ENCODE results near the gene SH2D3C.

Gene SH2D3C

DNA sequence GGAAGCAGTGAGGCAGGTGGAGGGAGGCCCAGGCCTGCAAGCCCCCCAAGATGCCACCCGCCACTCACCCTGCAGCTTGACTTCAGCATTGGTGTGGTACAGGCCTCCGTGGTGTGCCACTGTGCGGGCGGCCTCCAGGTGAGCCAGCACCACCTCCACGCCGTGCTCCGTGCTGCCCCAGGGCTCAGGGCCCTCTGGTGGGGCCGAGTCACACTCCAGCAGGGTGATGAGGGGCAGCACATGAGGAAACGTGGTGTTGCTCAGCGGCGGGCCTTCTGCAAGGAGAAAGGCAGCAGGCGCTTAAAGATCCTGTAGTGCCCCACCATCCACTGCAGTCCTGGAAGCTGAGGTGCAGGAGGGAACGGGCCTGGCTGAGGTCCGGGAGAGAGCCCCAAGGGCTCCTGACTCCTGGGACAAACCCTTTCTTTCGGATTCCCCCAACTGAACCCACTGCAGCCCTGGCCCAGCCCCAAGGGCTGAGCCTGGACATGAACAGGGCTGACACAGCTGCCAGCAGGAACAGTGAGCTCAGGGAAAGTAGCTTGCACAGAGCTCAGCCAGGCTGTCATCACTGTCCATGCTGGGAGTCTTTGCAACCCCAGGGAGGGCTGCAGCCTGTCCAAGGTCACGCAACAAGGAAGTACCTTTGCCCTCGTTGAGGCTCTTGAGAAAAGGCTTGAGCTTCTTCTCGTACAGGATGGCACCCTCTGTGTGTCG lies 38.7 kb downstream of the SH2D3C start:
- no peak for DNase-seq

DNA sequence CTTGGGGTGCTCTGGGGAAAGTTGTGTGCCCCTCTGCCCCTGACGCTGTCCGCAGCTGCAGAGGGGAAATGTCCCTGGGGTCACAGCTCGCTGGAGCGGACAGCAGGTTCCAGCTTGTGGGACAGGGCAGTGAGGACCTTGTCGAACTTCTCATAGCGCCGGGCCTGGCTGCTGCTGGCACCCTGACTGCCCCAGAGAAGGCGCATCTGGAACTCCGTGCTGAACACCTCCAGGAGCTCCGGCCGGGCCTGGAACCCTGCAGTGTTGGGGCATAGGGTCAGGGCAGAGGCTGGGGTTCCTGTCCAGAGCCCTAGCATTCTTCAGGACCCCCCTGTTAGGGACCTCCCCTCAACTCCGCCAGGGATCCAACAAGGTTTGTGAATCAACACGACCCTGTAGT lies 39.8 kb downstream of the SH2D3C start:
- DNase-seq = no peak

GRCh38 chr9:127735530-127736185 lies 42.8 kb downstream of the SH2D3C start:
- peak; percentile 13 for DNase-seq

GRCh38 chr9:127734747-127735529 lies 43.5 kb downstream of the SH2D3C start, which contains the start of gene TOR2A:
Gene TOR2A, minus strand, starts transcription at chr9:127735294. Its CDS starts 24 bp downstream, at chr9:127735270.
- peak; percentile 99 for DNase-seq

- no peak for DNase-seq
Observed at GRCh38 chr9:127734247-127734746, 44.2 kb downstream of the SH2D3C start.

GRCh38 chr9:127733614-127734013 lies 44.9 kb downstream of the SH2D3C start:
- no peak for DNase-seq

- DNase-seq = no peak
Observed at GRCh38 chr9:127732444-127732843, 46.0 kb downstream of the SH2D3C start.

DNA sequence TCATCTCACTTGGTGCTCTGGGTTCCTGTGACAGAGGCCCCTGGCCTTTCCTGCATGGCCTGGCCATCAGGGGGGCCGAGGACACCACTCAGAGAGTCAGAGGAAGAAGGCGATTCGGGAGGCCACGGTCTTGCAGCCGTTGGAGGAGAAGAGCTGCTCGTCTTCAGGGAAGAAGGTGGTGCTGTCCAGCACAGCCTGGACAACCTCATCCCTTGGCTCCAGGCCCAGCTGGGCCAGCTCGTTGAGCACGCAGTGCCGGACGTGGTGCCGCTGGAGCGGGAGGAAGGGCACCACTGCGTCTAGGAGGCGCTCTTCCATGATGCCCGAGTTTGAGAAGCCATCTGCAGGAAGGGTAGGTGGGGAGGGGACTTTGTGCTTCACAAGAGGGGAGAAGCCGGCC lies 46.5 kb downstream of the SH2D3C start:
- DNase-seq = no peak

GRCh38 chr9:127730799-127731410 lies 47.6 kb downstream of the SH2D3C start:
- no peak for DNase-seq

- DNase-seq = no peak
Observed at GRCh38 chr9:127730262-127730661, 48.2 kb downstream of the SH2D3C start.

DNA sequence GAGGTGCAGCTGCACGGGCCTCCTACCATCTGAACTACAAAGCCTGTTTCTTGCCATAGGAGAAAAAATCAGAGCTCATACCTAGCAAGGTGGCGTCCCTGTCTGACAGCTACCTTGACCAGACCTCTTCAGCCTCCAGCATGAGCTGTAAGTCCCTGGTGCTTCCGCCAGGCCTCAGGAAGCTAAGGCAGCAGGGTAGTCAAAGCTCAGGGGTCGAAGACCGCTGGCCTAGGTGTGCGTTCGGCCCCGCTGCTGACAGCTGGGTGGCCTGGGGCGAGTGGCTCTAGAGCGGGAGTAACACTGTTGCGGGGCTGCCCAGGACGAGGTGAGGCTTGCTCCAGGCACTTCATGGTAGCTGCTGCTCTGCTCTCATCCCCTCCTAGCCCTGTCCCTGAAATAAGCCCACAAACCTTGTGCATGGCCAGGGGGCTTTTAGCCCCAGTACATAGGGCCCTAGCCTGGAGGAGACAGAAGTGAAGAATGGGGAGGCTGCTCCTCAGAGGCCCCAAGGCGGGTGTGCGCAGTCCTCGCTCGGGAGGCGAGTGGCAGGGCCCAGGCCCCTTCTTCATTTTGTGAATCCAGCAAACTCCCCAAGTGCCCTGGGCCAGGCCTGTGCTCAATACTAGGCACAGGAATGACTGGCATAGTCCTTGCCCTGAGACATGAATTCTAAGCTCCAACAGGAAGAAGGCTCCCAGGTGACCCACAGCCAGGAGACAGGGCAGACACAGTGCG lies 48.8 kb downstream of the SH2D3C start:
- no peak for DNase-seq

DNA sequence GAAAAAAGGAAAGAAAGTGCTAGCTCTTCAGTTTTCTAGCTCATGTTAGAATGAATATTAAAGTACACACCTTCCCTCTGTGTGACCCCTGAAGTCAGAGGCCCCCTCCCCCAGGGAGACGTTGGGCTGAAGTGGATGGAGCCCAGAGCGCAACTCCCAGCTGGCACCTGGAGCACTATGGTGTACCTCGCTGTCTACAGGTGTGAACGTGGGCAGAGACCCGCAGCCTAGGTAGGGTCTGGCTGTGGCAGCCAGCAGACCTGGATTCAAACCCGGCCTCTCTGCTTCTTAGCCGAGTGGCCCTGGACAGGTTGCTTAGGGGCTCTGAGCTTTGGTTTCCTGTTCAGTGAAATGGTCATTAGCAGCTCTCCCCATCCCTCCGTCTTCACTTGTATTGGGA lies 49.7 kb downstream of the SH2D3C start:
- DNase-seq = no peak

DNA sequence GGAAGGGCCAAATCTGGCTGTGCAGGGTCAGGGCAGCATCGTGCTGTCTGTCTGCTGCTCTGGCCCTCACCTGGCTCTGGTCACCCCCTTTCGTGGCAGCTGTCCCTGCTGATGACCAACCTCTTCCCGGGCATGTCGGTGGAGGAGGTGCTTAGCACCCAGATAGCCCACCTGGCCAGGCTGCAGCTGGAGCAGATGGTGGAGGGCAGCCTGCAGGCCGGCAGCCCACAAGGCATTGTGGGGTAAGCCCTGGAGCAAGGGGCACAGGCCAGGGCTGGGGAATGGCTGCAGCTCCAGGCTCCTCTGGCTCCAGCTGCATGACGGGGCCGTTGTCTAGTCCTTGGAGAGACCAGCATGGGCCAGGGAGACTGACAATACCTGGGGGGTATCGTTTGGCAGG lies 51.6 kb downstream of the SH2D3C start:
- DNase-seq = no peak

DNA sequence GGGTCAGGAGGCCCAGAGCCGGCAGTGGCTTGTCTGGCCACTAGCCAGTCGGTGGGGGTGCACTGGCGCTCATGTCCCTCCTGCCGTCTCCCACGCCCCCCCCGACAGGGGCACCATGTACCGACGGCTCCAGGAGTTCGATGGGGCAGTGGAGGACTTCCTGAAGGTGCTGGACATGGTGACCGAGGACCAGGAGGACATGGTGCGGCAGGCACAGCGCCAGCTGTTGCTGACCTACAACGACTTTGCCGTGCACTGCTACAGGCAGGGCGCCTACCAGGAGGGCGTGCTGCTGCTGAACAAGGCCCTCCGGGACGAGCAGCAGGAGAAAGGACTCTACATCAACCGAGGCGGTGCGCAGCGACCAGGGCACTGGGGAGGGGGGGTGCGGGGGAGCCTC lies 54.5 kb downstream of the SH2D3C start:
- no peak for DNase-seq

DNA sequence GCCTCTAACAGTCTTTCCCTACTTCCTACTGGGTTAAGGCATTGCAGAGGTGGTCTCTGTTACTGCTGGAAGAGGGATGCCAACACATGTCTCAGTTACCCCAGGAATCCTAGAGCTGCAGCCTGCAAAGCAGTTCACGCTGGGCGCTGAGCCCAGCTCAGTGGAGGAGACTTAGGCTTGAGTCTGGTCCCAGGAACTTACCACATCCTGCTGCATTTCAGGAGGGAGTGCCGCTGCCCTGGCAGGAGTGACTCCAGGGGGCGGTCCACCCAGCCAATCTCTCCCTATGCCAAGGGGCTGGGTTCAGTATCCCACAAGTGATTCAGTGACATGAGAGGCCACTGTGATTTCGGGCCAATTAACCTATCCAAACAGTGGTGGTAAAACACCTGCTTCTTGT lies 55.0 kb downstream of the SH2D3C start:
- no peak for DNase-seq

- no peak for DNase-seq
Observed at GRCh38 chr9:127723013-127723412, 55.5 kb downstream of the SH2D3C start.

GRCh38 chr9:127722055-127722745 lies 56.3 kb downstream of the SH2D3C start:
- DNase-seq = no peak

- peak; percentile 29 for DNase-seq
Observed at GRCh38 chr9:127721391-127721821, 57.1 kb downstream of the SH2D3C start.

- no peak for DNase-seq
Observed at GRCh38 chr9:127720865-127721227, 57.6 kb downstream of the SH2D3C start.

- DNase-seq = peak; percentile 44
Observed at GRCh38 chr9:127720031-127720864, 58.2 kb downstream of the SH2D3C start.

- DNase-seq = no peak
Observed at GRCh38 chr9:127717766-127718165, 60.7 kb downstream of the SH2D3C start.

Measured in CD4-positive, alpha-beta T cell treated with Interleukin-21 for 1 hour (primary cell).